AML-193 (cell line): ENCODE measurements around the gene CNPPD1.

Source experiments
- DNase-seq, 2 experiments: peaks; one replicate each; lab custom pipeline; 2025; lab: John Stamatoyannopoulos, UW

CNPPD1 gene

DNA sequence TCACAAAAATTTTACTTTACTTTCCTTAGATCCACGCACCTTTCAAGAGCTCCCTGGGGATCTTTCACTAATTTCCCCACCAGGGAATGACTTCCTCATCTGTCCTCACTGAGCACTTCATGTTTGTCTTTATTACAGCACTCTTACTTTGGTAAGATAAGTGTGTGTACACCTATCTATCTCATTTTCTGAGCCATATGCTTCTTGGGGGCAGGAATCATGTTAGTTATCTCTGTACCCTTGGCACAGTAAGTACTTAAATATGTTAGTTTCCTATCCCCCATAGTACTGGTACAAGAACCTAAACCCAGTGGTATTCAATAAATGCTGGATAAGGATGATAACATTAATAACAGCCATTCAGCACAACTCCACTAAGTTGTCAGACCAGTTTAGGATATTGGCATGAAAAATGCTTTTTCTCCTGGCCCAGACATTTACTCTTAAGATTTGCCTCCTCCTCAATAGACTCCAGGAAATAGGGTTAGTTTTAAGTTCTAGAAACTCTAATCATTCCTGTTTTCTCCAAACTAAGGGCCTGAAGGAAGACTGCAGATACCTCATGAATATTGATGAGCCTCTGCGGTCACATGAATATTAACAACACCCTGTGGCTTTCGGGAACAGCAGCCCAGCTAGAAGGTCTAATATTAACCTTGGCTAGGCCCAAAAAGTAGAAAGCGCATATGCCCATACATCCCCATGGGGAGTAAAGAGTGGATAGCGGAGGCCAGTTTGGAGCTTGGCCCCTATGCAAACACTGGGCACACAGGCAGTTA, 54.3 kb downstream of the CNPPD1 start:
- DNase-seq = no peak
